Measurements from ENCODE around the gene P2RY14. TPM values are rescaled to one million over a fixed set of nuclear protein-coding genes. Genes with fewer than 3 reads are reported as not detected.
"Not testable (repeated sequence)": the region's sequence is repeated elsewhere in the genome, so short reads cannot be mapped to it uniquely, and the experiment has no call there.

P2RY14 gene
- total RNA-seq, 6 experiments from 2014 or later: not detected

DNA sequence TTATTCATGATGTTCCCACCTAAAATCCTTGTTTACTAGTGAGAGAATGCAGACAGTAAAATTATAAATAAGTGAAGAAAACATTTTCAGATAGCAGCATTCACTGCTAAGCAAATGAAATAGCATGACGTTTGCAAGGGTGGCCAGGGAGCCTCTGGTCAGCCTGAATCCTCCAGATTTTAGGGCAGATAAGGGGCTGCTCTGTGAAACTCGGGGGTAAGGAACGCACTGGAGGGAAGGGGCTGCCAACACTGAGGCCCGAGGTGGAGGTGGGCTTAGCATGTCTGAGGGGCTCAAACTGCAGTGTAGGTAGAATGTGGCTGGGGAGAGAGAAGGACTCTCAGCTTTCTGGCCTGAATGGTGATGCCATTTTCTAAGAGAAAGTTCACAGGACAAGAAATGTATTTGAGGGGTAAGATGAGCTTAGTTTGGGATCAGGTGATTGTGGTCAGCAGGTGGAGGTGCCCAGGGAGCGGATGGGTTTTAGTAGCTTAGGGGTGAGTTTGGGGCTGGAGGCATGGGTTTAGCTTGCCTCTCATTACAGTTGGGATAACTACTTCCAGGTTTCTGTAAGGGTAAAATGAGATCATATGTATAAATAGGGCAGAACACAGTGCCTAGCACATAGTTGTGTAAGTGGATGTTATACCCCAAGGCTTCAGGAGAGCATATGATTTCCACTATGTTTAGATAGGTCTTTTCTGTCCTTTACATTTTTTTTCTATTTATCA, 95.8 kb downstream of the P2RY14 start:
- DNase-seq: no peak
- H3K27me3 Mint-ChIP-seq (ENCODE audit: insufficient read depth): no peaks in the 10 kb centered on the region; the same call in 1 of the 2 replicates
- H3K36me3 Mint-ChIP-seq (ENCODE audit: low read depth): no peaks in the 10 kb centered on the region
- no peaks in the 10 kb centered on the region for H3K9me3 Mint-ChIP-seq
- no peak overlapping the region for H3K27ac Mint-ChIP-seq
- peaks cover 6% of the 10 kb centered on the region; the same call in 1 of the 2 replicates for H3K4me1 Mint-ChIP-seq (ENCODE audit: low read depth)
- TF ChIP-seq, protein P1, sequence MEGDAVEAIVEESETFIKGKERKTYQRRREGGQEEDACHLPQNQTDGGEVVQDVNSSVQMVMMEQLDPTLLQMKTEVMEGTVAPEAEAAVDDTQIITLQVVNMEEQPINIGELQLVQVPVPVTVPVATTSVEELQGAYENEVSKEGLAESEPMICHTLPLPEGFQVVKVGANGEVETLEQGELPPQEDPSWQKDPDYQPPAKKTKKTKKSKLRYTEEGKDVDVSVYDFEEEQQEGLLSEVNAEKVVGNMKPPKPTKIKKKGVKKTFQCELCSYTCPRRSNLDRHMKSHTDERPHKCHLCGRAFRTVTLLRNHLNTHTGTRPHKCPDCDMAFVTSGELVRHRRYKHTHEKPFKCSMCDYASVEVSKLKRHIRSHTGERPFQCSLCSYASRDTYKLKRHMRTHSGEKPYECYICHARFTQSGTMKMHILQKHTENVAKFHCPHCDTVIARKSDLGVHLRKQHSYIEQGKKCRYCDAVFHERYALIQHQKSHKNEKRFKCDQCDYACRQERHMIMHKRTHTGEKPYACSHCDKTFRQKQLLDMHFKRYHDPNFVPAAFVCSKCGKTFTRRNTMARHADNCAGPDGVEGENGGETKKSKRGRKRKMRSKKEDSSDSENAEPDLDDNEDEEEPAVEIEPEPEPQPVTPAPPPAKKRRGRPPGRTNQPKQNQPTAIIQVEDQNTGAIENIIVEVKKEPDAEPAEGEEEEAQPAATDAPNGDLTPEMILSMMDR (IDR thresholded peaks at IDR 0.05): no peak
- H3K4me3 Mint-ChIP-seq: no peak overlapping the region

DNA sequence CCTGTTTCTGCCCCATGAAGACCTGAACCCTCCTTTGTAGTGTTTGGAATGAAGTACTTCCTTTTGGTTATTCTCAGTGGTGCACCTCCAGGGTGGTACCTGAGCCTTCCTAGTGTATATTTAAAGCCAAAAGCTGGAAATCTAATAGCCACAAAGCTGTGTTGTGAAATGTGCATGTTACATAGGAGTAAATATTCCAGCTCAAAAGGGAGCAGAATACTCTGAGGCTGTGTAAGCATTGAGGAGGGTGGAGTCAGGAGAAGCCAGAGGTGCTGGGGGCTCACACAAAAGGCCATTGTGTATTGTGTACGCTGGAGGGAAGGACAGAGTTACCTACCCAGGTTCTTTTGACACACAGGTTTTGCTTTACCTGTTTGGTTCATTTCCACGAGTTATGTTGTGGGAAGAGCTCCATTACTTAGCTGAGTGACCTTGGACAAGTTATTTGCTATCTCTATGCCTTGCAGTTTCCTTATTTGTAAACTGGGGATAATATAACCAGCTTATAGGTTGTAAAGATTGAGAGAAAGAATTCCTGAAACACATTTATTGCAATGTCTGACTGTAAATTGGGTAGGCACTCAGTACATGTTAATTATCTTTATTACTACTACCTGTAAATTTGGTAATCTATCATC, 100.0 kb downstream of the P2RY14 start:
- TF ChIP-seq, protein P1 (IDR thresholded peaks at IDR 0.05): no peak
- no peak overlapping the region for H3K4me3 Mint-ChIP-seq

DNA sequence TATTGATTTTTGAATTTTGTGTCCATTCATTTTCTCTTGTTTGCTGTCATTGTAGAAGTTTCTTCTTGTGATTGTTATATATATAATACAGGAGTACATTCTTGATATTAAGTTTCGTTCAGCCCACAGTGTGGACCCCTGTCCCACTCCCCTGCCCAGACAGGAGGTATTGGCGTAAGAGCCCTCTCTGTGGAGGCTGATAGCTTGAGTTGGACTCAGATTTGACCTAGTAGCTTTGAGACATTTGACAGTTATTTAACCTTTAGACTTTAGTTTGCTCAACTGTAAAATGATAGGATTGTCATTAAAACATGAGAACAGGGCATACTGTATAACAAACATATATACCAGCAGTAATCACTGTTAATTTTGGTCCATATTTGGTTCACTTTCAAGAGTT, 102.4 kb downstream of the P2RY14 start:
- Mint-ChIP-seq H3K27ac (no peak overlapping the region), H3K4me1 (ENCODE audit: low read depth) (0 out of 2 replicates have a peak, but pooled peaks cover 3% of the 10 kb centered on the region), H3K4me3 (no peak overlapping the region), H3K9me3 (no peaks in the 10 kb centered on the region), H3K27me3 (ENCODE audit: insufficient read depth) (no peaks in the 10 kb centered on the region; the same call in 1 of the 2 replicates), H3K36me3 (ENCODE audit: low read depth) (no peaks in the 10 kb centered on the region)
- TF ChIP-seq, protein P1 (IDR thresholded peaks at IDR 0.05): no peak
- DNase-seq: no peak

More for the DNA sequence above, 100.0 kb downstream of the P2RY14 start:
- no peaks in the 10 kb centered on the region; the same call in 1 of the 2 replicates for H3K27me3 Mint-ChIP-seq (ENCODE audit: insufficient read depth)
- no peak overlapping the region for H3K27ac Mint-ChIP-seq
- DNase-seq: no peak
- peaks cover 3% of the 10 kb centered on the region; the same call in 1 of the 2 replicates for H3K4me1 Mint-ChIP-seq (ENCODE audit: low read depth)
- H3K9me3 Mint-ChIP-seq: no peaks in the 10 kb centered on the region
- H3K36me3 Mint-ChIP-seq (ENCODE audit: low read depth): no peaks in the 10 kb centered on the region

DNA sequence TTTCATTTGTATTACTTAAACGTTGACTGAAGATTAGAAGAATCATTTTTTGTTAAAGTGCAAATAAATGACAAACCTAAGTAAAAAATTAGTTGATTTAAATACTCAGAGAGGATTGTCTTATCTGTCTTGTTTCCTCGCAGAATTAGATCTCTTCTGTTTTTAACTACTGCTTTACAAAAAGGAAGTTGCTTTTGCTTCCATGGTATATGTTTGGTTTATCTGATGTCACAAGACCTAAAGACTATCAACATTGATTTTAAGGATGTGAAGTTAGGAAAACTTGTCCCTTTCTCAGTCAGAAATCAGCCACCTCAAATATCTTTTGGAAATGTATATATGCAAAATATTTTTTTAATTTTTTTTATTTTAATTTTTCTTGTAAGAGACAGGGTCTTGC, 104.0 kb downstream of the P2RY14 start:
- H3K27ac Mint-ChIP-seq: no peak overlapping the region
- 0 out of 2 replicates have a peak, but pooled peaks cover 4% of the 10 kb centered on the region for H3K4me1 Mint-ChIP-seq (ENCODE audit: low read depth)

DNA sequence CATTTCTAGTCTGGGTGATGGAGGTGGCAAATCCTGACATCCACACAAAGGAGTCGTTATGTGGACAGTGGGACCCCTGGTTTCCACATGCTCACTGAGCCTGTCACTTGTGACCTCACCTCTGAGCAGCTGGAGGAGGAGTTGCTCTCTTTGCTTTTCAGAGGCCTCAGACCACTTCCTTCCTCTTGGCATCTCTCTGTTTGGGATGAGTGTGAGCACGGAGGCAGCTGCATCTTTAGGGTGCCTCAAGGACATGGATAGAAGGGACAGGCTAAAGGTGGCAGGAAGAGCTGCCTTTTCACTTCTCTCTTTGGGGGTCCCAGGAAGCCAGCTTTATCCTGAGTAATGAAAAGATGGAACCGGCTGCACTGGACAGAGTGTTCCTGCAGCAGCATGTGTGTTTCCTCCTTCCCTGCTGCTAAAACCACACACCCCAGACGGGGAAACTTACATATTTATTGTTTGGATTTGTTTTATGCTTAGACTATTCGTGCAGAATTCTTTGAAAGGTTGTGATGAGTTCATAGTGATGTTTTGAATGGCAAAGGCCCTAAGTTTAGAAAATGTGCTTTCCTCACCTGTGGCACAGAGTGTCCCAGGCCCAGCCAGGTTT, 107.1 kb downstream of the P2RY14 start:
- Mint-ChIP-seq H3K36me3 (ENCODE audit: low read depth) (no peaks in the 10 kb centered on the region), H3K27me3 (ENCODE audit: insufficient read depth) (no peaks in the 10 kb centered on the region; the same call in none of the 2 replicates), H3K4me3 (no peak overlapping the region), H3K9me3 (no peaks in the 10 kb centered on the region), H3K4me1 (ENCODE audit: low read depth) (0 out of 2 replicates have a peak, but pooled peaks cover 4% of the 10 kb centered on the region), H3K27ac (no peak overlapping the region)
- TF ChIP-seq, protein P1 (IDR thresholded peaks at IDR 0.05): no peak
- no peak for DNase-seq

More for the DNA sequence above, 104.0 kb downstream of the P2RY14 start:
- H3K27me3 Mint-ChIP-seq (ENCODE audit: insufficient read depth): no peaks in the 10 kb centered on the region; the same call in 1 of the 2 replicates
- H3K9me3 Mint-ChIP-seq: no peaks in the 10 kb centered on the region
- H3K36me3 Mint-ChIP-seq (ENCODE audit: low read depth): no peaks in the 10 kb centered on the region
- TF ChIP-seq, protein P1 (IDR thresholded peaks at IDR 0.05): no peak
- DNase-seq: no peak
- H3K4me3 Mint-ChIP-seq: no peak overlapping the region

DNA sequence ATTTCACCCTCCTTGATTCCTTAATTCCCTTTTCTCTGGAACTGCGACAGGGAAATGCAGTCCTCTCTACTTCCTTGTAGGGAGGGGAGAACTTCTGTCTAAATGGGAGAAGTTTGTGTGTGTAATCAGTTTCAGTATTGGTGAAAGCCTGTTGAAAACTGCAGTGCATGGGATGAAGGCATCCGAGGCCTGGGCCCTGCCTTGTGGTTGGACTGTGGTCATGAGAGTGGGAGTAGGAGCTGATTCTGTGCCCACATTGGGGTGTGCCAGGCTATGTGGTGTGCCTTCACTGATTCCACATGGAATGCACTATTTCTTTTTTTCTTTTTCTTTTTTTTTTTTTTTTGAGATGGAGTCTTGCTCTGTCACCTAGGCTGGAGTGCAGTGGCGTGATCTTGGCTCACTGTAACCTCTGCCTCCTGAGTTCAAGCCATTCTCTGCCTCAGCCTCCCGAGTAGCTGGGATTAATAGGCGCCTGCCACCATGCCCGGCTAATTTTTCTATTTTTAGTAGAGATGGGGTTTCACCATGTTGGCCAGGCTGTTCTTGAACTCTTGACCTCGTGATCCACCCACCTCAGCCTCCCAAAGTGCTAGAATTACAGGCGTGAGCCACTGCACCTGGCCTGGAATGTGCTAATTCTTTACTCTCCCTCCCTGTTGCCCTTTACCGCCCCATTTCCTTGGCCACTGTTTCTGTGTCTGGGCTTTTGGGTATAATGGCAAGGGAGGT, 108.2 kb downstream of the P2RY14 start:
- H3K27me3 Mint-ChIP-seq (ENCODE audit: insufficient read depth); H3K9me3 Mint-ChIP-seq; H3K27ac Mint-ChIP-seq; H3K4me3 Mint-ChIP-seq; H3K36me3 Mint-ChIP-seq (ENCODE audit: low read depth); H3K4me1 Mint-ChIP-seq (ENCODE audit: low read depth); DNase-seq: not testable (repeated sequence)

Measured in HFFc6 (cell line).